HG03558 (cell line): Measurements from ENCODE around the gene DCUN1D5.

Experiments
- ATAC-seq: cut with Tn5 transposase; IDR thresholded peaks from one replicate; pipeline ENCODE4 v1.9.1; 2021; ENCODE audit warnings: moderate number of reproducible peaks; ENCODE audit not compliant: unreplicated experiment; ENCODE audit errors: extremely low read depth

DCUN1D5 gene

GRCh38 chr11:103061656-103062055 lies 30.3 kb downstream of the DCUN1D5 start:
- ATAC-seq: no peak

GRCh38 chr11:103055221-103055890 lies 36.6 kb downstream of the DCUN1D5 start:
- ATAC-seq: no peak

- no peak for ATAC-seq
These were observed 38.0 kb downstream of the DCUN1D5 start for GRCh38 chr11:103053997-103054396.

GRCh38 chr11:103051981-103052380 lies 40.0 kb downstream of the DCUN1D5 start:
- no peak for ATAC-seq

GRCh38 chr11:103051151-103051801 lies 40.7 kb downstream of the DCUN1D5 start:
- no peak for ATAC-seq

- no peak for ATAC-seq
These were observed 41.6 kb downstream of the DCUN1D5 start for GRCh38 chr11:103050351-103050750.

GRCh38 chr11:103047837-103048236 lies 44.1 kb downstream of the DCUN1D5 start:
- no peak for ATAC-seq

GRCh38 chr11:103043826-103044678 lies 47.9 kb downstream of the DCUN1D5 start:
- ATAC-seq: no peak

- ATAC-seq: no peak
These were observed 49.8 kb downstream of the DCUN1D5 start for GRCh38 chr11:103042161-103042560.

- ATAC-seq: peak; percentile 96
These were observed 56.0 kb downstream of the DCUN1D5 start for GRCh38 chr11:103035791-103036434.

GRCh38 chr11:103035216-103035615 lies 56.7 kb downstream of the DCUN1D5 start:
- no peak for ATAC-seq

GRCh38 chr11:103031834-103032233 lies 60.1 kb downstream of the DCUN1D5 start:
- ATAC-seq: no peak

- no peak for ATAC-seq
These were observed 62.6 kb downstream of the DCUN1D5 start for GRCh38 chr11:103029401-103029800.

- ATAC-seq: peak; percentile 93
These were observed 63.5 kb downstream of the DCUN1D5 start for GRCh38 chr11:103028304-103029020.

- no peak for ATAC-seq
These were observed 67.9 kb downstream of the DCUN1D5 start for GRCh38 chr11:103024086-103024485.

- no peak for ATAC-seq
These were observed 75.9 kb downstream of the DCUN1D5 start for GRCh38 chr11:103016031-103016430.

GRCh38 chr11:103013421-103013820 lies 78.5 kb downstream of the DCUN1D5 start:
- ATAC-seq: no peak
